Activated naive CD4-positive, alpha-beta T cell treated with anti-CD3 and anti-CD28 coated beads, Interleukin-2, amount 10 ng/mL, durations not matched to agents 7 days and 5 days (primary cell): ENCODE results near the gene DNAAF8.

ENCODE experiments used
- CTCF ChIA-PET: fragments of 350-600 bp; sonication (Branson Sonifier 250); formaldehyde crosslinking; loops from one replicate; lab custom pipeline; 2021; ENCODE audit warnings: antibody characterized with exemption; lab: Charles Lee
- DNase-seq: peaks from one replicate; pipeline ENCODE4 v3.0.0-alpha.2; 2020
- H3K27ac Mint-ChIP-seq: one replicate; pipeline ENCODE4 v1.8.0; 2021; ENCODE audit warnings: mild to moderate bottlenecking, moderate library complexity, mixed read lengths
- H3K27me3 Mint-ChIP-seq: one replicate; pipeline ENCODE4 v1.8.0; 2021; ENCODE audit warnings: mild to moderate bottlenecking, mixed read lengths
- H3K36me3 Mint-ChIP-seq: one replicate; pipeline ENCODE4 v1.8.0; 2021; ENCODE audit warnings: mixed read lengths
- H3K4me1 Mint-ChIP-seq: one replicate; pipeline ENCODE4 v1.8.0; 2021; ENCODE audit warnings: mixed read lengths
- H3K4me3 Mint-ChIP-seq: one replicate; pipeline ENCODE4 v1.8.0; 2021; ENCODE audit warnings: mild to moderate bottlenecking, moderate library complexity, mixed read lengths
- H3K9me3 Mint-ChIP-seq: one replicate; pipeline ENCODE4 v1.8.0; 2021; ENCODE audit warnings: mixed read lengths

The DNAAF8 gene

GRCh38 chr16:4700380-4700996 lies 33.8 kb upstream of the DNAAF8 start:
- H3K36me3 Mint-ChIP-seq = peaks cover 15% of the 10 kb centered on the region
- peaks cover 25% of the 10 kb centered on the region for H3K4me1 Mint-ChIP-seq
- CTCF ChIA-PET = no interaction called here
- peak; percentile 58 for DNase-seq
- no peak overlapping the region for H3K4me3 Mint-ChIP-seq
- H3K27ac Mint-ChIP-seq = peak overlapping the region; percentile 64
- no peaks in the 10 kb centered on the region for H3K9me3 Mint-ChIP-seq
- no peaks in the 10 kb centered on the region for H3K27me3 Mint-ChIP-seq

DNA sequence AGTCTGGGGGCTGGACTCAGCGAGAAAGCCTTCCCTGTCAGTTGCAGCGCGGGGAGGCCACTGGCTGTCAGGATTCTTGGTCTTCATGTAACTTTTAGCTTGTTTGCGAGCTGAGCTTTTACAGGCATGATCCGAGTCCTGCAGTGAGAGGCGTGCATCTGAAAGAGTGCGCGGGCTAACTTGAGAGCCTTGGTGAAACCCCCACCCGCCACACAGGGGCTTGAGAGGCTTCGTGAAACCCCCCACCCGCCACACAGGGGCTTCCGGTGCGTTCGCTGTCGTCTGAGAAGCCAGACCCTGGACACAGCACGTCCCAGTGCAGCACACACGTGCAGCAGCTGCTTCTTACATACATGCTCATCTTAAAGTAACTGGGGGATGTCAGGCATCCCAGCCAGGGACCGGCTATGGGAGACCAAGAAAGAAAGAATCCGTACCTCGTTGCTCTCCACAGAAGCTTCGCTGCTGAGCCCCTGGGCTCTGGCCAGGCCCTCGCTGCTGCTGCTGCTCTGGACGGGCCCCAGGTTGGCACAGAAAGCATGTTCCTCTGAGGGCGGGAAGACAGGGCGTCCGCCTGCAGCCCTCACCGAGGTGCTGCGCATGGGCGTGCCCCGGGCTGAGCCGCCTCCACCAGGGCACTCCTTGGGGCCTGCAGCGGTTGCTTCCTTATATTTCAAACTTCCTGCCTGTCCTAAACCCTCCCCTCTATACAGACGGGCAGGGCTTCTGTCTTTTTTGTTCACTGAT lies 33.2 kb upstream of the DNAAF8 start:
- H3K36me3 Mint-ChIP-seq = peaks cover 14% of the 10 kb centered on the region
- H3K27ac Mint-ChIP-seq = no peak overlapping the region
- CTCF ChIA-PET = interaction anchor here (0.6 kb wide), 1 partner anchor 87 kb away, joined by 3 read pairs; the partner anchor contains the start of gene SEPTIN12
- no peak for DNase-seq
- H3K4me1 Mint-ChIP-seq = peaks cover 24% of the 10 kb centered on the region
- no peaks in the 10 kb centered on the region for H3K27me3 Mint-ChIP-seq
- no peaks in the 10 kb centered on the region for H3K9me3 Mint-ChIP-seq
- no peak overlapping the region for H3K4me3 Mint-ChIP-seq

DNA sequence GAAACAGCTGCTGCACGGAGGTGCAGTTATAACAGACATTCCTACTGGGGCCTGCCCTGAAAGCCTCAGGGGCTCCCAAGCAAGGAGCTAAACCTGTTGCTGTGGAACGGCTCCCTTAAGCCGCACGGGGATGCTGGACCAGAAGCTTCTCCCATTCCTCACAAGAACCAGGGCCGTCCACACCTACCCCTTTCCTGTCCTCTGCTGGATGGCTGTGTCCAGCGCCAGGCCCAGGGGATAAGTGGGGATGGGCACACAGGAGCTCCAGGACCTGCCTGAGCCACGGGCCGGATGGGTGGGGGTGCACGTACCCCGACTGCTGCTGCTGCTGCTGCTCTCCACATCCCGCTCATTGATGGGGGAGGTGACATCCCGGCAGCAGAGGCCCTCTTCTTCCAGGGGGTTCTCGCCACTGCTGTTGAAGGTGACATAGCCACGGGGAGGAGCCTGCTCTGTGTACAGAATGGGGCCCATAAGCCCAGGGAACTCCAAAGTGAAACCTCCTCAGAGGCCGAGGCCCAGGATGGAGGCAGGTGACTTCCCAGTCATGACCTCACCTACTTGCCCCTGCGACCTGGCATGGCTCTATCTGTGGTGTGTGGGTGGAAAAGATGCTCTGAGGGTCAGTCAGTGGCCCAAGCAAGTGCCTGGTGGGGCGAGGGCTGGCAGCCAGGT lies 32.4 kb upstream of the DNAAF8 start:
- H3K27ac Mint-ChIP-seq = no peak overlapping the region
- H3K9me3 Mint-ChIP-seq = no peaks in the 10 kb centered on the region
- H3K4me1 Mint-ChIP-seq = peaks cover 24% of the 10 kb centered on the region
- no peaks in the 10 kb centered on the region for H3K27me3 Mint-ChIP-seq
- DNase-seq = no peak
- H3K36me3 Mint-ChIP-seq = peaks cover 18% of the 10 kb centered on the region
- H3K4me3 Mint-ChIP-seq = no peak overlapping the region
- CTCF ChIA-PET = interaction anchor here (0.6 kb wide), 1 partner anchor 86 kb away, joined by 3 read pairs; the partner anchor contains the start of gene SEPTIN12

- Mint-ChIP-seq H3K27me3 (no peaks in the 10 kb centered on the region), H3K9me3 (no peaks in the 10 kb centered on the region), H3K36me3 (peaks cover 18% of the 10 kb centered on the region), H3K4me1 (peaks cover 24% of the 10 kb centered on the region), H3K27ac (no peak overlapping the region), H3K4me3 (no peak overlapping the region)
- no peak for DNase-seq
- CTCF ChIA-PET = no interaction called here
Measured at GRCh38 chr16:4702466-4702808, 31.9 kb upstream of the DNAAF8 start.

- Mint-ChIP-seq H3K4me1 (peaks cover 24% of the 10 kb centered on the region), H3K36me3 (peaks cover 21% of the 10 kb centered on the region), H3K9me3 (no peaks in the 10 kb centered on the region), H3K4me3 (no peak overlapping the region), H3K27ac (no peak overlapping the region), H3K27me3 (no peaks in the 10 kb centered on the region)
- CTCF ChIA-PET = no interaction called here
- DNase-seq = no peak
Measured at GRCh38 chr16:4703906-4704305, 30.4 kb upstream of the DNAAF8 start.

DNA sequence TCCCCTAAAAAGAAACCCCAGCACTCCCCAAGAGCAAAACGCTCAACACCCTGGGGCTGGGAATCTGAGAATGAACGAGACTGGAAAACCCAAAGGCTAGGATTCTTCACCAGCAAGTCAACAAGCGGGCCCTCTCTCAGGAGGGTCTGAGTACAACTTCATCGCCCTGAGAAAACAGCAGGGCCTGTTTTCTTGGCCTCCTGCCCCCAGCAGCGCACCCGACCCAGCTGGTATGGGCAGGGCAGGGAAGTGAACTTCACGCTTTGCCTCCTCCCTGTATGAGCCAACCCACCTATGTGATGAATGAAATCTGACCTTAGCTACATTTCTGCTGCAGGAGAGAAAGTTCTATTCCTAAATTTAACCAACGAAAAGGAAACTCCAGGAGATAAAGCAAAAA lies 29.8 kb upstream of the DNAAF8 start:
- H3K27ac Mint-ChIP-seq = no peak overlapping the region
- H3K27me3 Mint-ChIP-seq = no peaks in the 10 kb centered on the region
- peaks cover 20% of the 10 kb centered on the region for H3K4me1 Mint-ChIP-seq

GRCh38 chr16:4704913-4705312 lies 29.4 kb upstream of the DNAAF8 start:
- Mint-ChIP-seq H3K4me1 (peaks cover 16% of the 10 kb centered on the region), H3K4me3 (no peak overlapping the region), H3K27ac (no peak overlapping the region), H3K27me3 (no peaks in the 10 kb centered on the region), H3K36me3 (peaks cover 19% of the 10 kb centered on the region), H3K9me3 (no peaks in the 10 kb centered on the region)
- DNase-seq = no peak
- CTCF ChIA-PET = no interaction called here

More for the DNA sequence above, 29.8 kb upstream of the DNAAF8 start:
- no peak overlapping the region for H3K4me3 Mint-ChIP-seq
- no peaks in the 10 kb centered on the region for H3K9me3 Mint-ChIP-seq
- no peak for DNase-seq
- CTCF ChIA-PET = no interaction called here
- H3K36me3 Mint-ChIP-seq = peaks cover 19% of the 10 kb centered on the region

- no peaks in the 10 kb centered on the region for H3K27me3 Mint-ChIP-seq
- no peaks in the 10 kb centered on the region for H3K9me3 Mint-ChIP-seq
- no peak overlapping the region for H3K4me3 Mint-ChIP-seq
- peaks cover 23% of the 10 kb centered on the region for H3K36me3 Mint-ChIP-seq
- no peak for DNase-seq
- H3K27ac Mint-ChIP-seq = no peak overlapping the region
- H3K4me1 Mint-ChIP-seq = peaks cover 7% of the 10 kb centered on the region
- CTCF ChIA-PET = interaction anchor here (1.1 kb wide), 1 partner anchor 13 kb away, joined by 3 read pairs; no protein-coding TSS in a partner anchor
Measured at GRCh38 chr16:4706871-4707270, 27.5 kb upstream of the DNAAF8 start.

GRCh38 chr16:4709481-4709880 lies 24.9 kb upstream of the DNAAF8 start:
- H3K27ac Mint-ChIP-seq = no peak overlapping the region
- no peak for DNase-seq
- no peaks in the 10 kb centered on the region for H3K9me3 Mint-ChIP-seq
- H3K4me1 Mint-ChIP-seq = no peaks in the 10 kb centered on the region
- CTCF ChIA-PET = no interaction called here
- H3K4me3 Mint-ChIP-seq = no peak overlapping the region
- H3K36me3 Mint-ChIP-seq = peaks cover 22% of the 10 kb centered on the region
- H3K27me3 Mint-ChIP-seq = no peaks in the 10 kb centered on the region

DNA sequence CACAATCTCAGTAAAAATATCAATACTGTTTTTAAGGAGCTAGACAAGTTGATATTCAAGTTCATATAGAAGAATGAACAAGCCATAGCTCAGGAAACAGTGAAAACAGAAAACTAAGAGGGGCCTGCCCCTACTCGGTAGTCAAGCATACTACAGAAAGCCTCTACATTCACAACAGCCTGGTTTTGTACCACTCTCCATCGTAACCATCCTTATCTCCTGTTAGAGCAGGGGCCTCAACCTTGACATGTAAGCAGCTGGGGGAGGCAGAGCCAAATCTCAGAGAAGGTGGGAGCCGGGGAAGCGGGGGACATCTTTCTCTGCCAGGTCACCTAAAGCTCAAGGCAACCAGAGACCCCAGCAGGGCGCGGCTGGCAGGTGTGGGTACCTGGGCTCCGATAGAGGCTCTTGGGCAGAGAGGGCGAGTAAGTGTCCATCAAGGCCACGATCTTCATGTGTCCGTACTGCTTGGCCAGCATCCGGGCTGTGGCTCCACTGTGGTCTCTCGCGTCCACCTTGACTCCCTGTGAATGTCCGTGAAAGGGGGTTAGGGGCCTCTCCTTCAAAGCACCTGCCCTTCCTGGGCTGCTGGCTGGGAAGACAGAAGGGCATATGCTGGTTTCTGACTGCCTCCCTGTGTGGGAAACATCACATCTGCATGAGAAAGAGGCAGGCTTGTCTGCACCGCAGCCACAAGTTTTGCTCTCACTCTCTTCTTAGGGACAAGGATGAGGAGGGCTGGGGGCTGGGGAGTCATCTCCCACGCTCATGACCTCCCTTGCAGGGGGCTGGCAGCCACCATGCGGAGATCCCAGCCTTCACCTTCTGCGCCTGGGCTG lies 20.5 kb upstream of the DNAAF8 start:
- Mint-ChIP-seq H3K27ac (no peak overlapping the region), H3K4me3 (no peak overlapping the region), H3K9me3 (no peaks in the 10 kb centered on the region), H3K36me3 (peaks cover 14% of the 10 kb centered on the region), H3K4me1 (no peaks in the 10 kb centered on the region), H3K27me3 (no peaks in the 10 kb centered on the region)
- DNase-seq = no peak
- CTCF ChIA-PET = no interaction called here

DNA sequence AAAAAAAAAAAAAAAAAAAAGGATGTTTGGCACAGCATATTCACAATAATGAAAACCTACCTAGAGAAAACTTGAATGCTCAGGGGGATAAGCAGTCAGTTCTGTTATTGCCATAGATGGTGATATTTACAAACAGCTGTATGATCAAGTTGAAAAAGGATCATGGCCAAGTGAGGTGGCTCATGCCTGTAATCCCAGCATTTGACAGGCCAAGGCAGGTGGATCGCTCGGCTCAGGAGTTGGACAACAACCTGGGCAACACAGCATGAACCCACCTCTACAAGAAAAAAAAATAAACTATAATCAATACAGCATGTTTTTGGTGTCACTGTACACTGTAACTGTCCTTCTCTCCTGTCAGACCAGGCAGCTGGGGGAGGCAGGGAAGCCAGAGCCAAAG lies 19.3 kb upstream of the DNAAF8 start:
- Mint-ChIP-seq H3K4me3 (no peak overlapping the region), H3K27me3 (no peaks in the 10 kb centered on the region), H3K27ac (no peak overlapping the region)

DNA sequence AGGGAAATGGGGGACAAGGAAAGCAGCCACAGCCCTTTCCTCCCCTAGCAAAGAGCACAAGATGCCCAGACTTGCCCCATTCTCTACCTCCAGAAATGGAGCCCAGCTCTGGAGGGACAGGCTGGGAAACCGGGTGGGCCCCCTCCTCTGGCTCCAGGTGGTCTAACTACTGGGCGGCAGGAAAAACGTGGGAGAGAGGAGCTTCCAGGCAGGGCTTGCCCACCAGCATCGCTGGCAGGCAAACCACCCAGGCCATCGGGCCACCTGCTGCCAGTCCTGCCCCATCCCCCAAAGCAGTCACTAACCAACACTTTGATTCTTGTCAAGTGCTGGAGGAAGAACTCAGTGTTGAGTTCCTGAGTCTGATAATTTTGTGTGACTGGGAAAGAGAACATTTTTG lies 15.9 kb upstream of the DNAAF8 start:
- no peaks in the 10 kb centered on the region for H3K9me3 Mint-ChIP-seq
- no peaks in the 10 kb centered on the region for H3K4me1 Mint-ChIP-seq
- CTCF ChIA-PET = no interaction called here
- no peak for DNase-seq
- no peak overlapping the region for H3K27ac Mint-ChIP-seq
- H3K4me3 Mint-ChIP-seq = no peak overlapping the region
- H3K27me3 Mint-ChIP-seq = no peaks in the 10 kb centered on the region
- H3K36me3 Mint-ChIP-seq = no peaks in the 10 kb centered on the region

More for the DNA sequence above, 19.3 kb upstream of the DNAAF8 start:
- CTCF ChIA-PET = no interaction called here
- H3K4me1 Mint-ChIP-seq = no peaks in the 10 kb centered on the region
- no peaks in the 10 kb centered on the region for H3K9me3 Mint-ChIP-seq
- no peak for DNase-seq
- peaks cover 8% of the 10 kb centered on the region for H3K36me3 Mint-ChIP-seq

DNA sequence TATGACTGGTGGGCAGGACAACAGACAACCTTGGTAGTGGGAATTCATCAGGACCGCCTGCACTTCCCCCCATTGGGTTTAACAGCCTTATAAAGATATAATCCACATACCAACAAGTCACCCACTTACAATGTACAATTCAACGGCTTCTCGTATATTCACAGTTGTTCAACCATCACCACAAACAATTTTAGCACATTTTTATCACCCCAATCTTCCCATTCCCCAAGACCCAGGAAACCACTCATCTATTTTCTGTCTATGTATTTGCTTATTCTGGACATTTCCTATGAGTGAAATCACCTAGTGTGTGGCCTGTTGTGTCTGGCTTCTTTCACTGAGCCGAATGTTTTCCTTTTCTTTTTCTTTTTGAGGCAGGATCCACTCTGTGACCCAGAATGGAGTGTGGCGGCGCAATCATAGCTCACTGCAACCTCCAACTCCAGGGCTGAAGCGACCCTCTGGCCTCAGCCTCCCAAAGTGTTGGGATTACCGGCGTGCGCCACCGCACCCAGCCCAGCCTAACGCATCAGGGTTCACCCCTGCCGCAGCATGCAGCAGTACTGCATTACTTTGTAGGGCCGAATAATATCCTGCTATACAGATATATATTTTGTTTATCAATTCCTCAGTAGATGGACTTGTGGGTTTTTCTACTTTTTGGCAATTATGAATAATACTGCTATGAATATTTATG lies 11.1 kb upstream of the DNAAF8 start:
- CTCF ChIA-PET = no interaction called here
- Mint-ChIP-seq H3K36me3 (no peaks in the 10 kb centered on the region), H3K4me1 (no peaks in the 10 kb centered on the region), H3K27me3 (no peaks in the 10 kb centered on the region), H3K27ac (no peak overlapping the region), H3K4me3 (no peak overlapping the region), H3K9me3 (no peaks in the 10 kb centered on the region)
- DNase-seq = no peak
